Adrenal gland (tissue), 5 donors: Measurements from ENCODE around the gene SLC47A1.

Source experiments
- CTCF ChIP-seq, 6 experiments: fragments of 450-650 bp in 4 of 6; fragments of 200-600 bp in 2 of 6; sonication (generic) in 1 of 6; IDR thresholded peaks; 1 replicate in 5 of 6; 2 replicates in 1 of 6; pipeline versions ENCODE4 v1.5.1 to v1.8.0; 2016 to 2021; ENCODE audit warnings: antibody characterized with exemption in 6 of 6, mild to moderate bottlenecking in 2 of 6, moderate library complexity in 1 of 6
- POLR2A ChIP-seq, 2 donors: fragments of 450-650 bp; IDR thresholded peaks; one replicate each; pipeline ENCODE4 v1.6.1; 2017; ENCODE audit warnings: antibody characterized with exemption in 2 of 2, mild to moderate bottlenecking in 2 of 2, moderate library complexity in 1 of 2
- donor health status: DM: no; HTN: no; CAD: no.

- TF ChIP-seq CTCF (IDR thresholded peaks at IDR 0.05) (no peak), POLR2A (IDR thresholded peaks at IDR 0.05) (no peak)
Observed at GRCh38 chr17:19539040-19539399, 5.4 kb downstream of the SLC47A1 start.
